HG03025 (cell line): Measurements from ENCODE around the gene AMIGO3.
"Not testable (repeated sequence)": the region's sequence is repeated elsewhere in the genome, so short reads cannot be mapped to it uniquely, and the experiment has no call there.

ENCODE experiments used
- ATAC-seq: cut with Tn5 transposase; IDR thresholded peaks from one replicate; pipeline ENCODE4 v1.9.1; 2021; ENCODE audit warnings: mild to moderate bottlenecking, moderate library complexity; ENCODE audit not compliant: unreplicated experiment, low FRiP score

The AMIGO3 gene

DNA sequence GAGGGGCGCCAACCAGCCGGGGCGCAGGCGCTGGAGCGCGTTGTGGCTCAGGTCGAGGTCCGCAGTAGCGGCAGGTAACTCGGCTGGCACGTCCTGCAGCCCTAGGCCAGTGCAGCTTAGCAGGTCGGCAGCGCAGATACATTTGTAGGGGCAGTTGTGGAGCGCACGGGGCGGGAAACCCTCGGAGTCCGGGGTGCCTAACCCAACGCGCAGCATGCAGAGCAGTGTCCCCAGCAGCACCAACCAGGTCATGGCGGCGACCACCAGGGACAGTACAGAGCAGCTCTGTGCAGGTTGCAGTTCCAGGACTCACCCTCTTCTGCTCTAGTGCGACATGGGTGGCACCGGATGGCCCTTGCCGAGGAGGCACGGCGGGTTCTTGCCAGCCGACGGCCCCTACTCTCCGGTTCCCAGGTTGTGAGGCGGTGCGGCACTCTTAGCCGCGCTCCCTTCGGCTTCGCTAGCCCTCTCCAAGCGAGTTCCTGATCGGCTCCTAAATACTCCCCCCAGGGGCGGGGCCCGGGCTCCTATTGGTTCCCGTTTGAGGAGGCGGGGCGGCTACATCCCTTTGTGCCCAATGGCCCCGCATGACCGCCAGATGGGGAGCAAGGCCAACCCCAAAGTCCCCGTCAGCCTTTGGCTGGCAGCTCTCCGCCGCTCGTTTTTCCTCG lies at the start of gene AMIGO3:
Gene AMIGO3 (minus strand): TSS at position 471 of the 671 bp plus-strand sequence. CDS start 219 bp downstream, at position 252.
- ATAC-seq = peak; percentile 43

- no peak for ATAC-seq
Measured at GRCh38 chr3:49763981-49764380, 44.5 kb upstream of the AMIGO3 start.

DNA sequence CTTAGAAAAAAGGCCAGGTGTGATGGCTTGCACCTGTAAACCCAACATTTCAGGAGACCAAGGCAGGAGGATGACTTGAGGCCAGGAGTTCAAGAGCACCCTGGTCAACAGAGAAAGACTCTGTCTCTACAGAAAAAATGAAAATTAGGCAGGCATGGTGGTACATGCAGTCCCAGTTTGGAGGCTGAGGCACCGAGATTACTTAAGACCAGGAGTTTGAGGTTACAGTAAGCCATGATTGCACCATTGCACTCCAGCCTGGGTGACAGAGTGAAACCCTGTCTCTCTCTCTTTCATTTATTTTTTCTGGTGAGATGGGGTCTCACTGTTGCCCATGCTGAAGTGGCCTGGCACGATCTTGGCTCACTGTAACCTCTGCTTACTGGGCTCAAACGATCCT lies 42.2 kb upstream of the AMIGO3 start:
- ATAC-seq = no peak

GRCh38 chr3:49759226-49759625 lies 39.7 kb upstream of the AMIGO3 start:
- no peak for ATAC-seq

DNA sequence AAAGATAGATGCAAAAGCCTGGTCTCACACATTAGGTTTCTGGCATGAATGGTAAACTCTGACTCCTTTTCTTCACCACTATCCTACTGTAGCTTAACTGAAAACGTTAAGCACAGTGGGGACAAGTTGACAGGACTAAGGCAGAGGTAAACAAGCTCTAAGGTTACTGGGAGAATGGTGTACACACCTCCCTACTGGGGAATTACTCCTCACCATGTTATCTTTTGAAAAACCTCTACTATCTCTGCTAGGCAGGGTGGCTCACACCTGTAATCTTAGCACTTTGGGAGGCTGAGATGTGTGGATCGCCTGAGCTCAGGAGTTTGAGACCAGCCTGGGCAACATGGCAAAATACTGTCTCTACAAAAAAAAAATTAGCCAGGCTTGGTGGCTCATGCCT lies 37.7 kb upstream of the AMIGO3 start:
- ATAC-seq = no peak

GRCh38 chr3:49756036-49756435 lies 36.6 kb upstream of the AMIGO3 start:
- no peak for ATAC-seq

- no peak for ATAC-seq
Measured at GRCh38 chr3:49754536-49754935, 35.1 kb upstream of the AMIGO3 start.

DNA sequence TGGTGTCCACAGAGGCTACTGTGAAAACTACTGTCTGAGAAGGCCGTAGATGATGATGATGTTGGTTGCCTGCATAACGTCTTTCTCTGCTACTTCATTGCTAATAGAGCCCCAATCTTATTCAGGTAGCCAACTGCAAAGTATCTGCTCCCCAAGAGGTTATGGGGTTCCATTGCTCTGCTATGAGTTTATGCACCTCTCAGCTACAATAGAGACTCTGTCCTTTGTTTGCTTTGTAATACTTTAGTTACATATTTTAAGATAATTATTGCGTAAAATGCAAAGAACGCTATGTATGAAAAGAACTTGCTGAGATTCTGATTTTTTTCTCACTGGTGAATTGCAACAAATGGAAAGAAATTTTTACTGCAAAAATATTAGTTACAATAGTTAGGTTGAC lies 32.0 kb upstream of the AMIGO3 start:
- ATAC-seq = no peak

GRCh38 chr3:49750056-49750455 lies 30.6 kb upstream of the AMIGO3 start:
- no peak for ATAC-seq

- ATAC-seq = not testable (repeated sequence)
Measured at GRCh38 chr3:49748874-49749273, 29.4 kb upstream of the AMIGO3 start.

DNA sequence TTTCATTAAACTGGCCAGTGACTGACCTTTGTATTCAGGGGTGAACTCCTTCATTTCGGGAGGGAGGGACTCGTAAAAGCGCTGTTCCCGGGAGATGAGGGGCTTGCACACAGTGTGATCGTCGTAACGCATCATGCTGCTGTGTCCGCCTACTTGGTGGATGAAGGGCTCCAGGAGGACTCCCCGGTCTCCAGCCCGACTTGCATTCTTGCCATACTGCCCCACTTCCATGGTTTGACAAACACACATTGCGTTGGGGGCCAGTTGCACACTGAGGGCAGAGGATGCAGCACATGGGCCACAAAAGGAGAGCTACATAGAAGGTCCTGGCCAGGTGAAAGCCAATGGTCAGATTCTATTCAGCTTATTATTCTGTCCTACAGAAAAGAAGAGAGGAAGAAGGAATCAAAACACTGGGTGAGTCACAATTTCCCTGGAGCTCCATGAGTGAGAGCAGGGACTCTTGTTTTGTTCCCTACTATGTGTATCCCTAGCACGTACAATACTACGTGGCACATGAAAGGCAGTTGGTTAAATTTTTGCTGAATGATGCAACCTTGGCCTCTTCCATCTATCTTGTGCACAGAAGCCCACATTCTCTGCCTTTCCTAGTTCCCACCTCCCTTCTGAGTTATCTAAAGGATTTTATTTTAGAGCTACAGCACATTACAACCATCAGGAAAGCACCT lies 28.5 kb upstream of the AMIGO3 start:
- ATAC-seq = no peak

DNA sequence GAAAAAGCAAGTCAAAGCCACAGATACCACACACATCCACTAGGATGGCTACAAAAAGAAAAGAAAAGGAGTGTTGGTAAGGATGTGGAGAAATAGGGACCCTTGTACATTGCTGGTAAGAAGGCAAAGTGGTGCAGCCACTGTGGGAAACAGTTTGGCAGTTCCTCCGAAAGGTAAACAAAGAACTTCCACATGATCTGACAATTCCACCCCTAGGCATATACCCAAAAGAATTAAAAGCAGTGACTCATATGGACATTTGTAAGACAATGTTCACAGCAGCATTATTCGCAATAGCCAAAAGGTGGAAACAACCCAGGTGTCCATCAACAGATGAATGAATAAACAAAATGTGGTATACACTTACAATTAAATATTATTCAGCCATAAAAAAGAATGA lies 26.5 kb upstream of the AMIGO3 start:
- ATAC-seq = no peak

DNA sequence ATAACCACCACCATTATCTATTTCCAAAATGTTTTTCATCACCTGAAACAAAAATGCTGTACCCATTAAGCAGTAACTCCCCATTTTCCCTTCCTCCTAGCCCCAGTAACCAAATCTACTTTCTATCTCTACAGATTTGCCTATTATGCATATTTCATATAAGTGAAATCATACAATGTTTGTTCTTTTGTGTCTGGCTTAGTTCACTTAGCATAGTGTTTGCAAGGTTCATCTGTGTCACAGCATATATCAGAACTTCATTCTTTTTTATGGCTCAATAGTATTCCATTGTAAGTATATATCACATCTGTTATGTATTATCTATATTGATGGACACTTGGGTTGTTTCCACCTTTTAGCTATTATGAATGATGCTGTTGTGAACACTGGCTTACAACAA lies 20.9 kb upstream of the AMIGO3 start:
- no peak for ATAC-seq

DNA sequence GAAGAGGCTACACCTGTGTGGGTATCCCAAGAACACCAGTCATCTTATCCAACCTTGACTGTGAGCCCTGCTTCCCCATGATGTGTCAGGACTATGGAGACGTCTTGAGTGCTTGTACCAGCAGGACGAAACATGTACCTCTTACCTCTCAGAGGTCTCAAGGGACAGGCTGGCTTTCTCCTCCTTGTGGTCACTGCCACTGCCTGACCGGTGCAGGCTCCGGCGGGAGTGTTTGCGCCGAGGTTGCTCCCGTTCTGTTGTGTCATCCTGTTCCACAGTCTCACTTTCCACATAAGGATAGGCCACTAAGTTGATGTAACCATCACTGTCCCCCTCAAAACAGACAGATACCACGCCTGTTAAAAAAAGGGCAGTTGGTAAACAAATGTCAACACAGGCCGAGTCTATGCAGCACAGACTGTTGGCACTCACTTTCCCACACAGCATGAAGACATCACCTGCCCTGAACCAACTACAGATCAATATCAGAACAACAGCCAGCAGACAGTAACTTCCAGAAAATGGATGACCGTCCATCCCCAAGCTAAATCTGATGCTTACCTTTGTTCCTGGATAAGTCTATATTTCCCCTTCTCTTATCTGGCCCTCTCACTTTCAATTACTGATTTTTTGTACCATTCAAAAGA lies 18.7 kb upstream of the AMIGO3 start:
- ATAC-seq = no peak

DNA sequence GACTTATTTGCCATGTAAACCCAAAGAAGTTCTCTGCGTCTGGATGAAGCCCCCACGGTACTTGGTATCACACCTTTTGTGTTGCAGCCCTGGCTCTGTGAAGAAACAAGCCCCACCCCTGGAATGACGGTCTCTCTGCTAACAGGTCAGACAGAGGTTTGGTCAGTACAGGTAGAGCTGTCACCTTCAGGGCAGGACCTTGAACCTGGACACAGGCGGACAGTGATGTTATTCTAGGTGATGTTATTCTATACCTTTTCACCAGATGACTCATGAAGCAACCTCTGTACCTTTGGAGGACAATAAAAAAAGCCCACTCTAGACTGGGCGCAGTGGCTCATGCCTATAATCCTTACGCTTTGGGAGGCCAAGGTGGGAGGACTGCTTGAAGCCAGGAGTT lies 15.3 kb upstream of the AMIGO3 start:
- no peak for ATAC-seq

GRCh38 chr3:49733551-49733950 lies 14.1 kb upstream of the AMIGO3 start:
- no peak for ATAC-seq

DNA sequence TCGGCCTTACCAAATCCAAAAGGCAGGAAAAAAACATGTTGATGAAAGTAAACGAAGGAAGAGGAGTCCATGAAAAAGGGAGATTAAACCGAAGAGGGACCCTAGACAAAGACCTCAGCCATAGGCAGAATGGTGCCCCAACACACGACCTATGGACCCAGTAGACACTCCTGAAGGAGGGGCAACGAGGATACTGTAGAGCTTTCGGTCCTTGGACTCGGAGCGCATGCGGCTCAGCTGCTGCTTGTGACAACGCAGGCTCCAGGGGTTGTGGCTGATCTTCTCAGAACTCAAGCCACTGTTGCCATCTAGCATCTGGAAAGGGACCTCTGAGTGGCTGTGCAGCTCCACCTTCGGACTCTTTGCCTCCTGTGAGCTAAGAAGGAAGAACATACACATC lies 13.1 kb upstream of the AMIGO3 start:
- no peak for ATAC-seq

- no peak for ATAC-seq
Measured at GRCh38 chr3:49729966-49730609, 10.6 kb upstream of the AMIGO3 start.

GRCh38 chr3:49727924-49728361 lies 8.5 kb upstream of the AMIGO3 start:
- ATAC-seq = no peak

DNA sequence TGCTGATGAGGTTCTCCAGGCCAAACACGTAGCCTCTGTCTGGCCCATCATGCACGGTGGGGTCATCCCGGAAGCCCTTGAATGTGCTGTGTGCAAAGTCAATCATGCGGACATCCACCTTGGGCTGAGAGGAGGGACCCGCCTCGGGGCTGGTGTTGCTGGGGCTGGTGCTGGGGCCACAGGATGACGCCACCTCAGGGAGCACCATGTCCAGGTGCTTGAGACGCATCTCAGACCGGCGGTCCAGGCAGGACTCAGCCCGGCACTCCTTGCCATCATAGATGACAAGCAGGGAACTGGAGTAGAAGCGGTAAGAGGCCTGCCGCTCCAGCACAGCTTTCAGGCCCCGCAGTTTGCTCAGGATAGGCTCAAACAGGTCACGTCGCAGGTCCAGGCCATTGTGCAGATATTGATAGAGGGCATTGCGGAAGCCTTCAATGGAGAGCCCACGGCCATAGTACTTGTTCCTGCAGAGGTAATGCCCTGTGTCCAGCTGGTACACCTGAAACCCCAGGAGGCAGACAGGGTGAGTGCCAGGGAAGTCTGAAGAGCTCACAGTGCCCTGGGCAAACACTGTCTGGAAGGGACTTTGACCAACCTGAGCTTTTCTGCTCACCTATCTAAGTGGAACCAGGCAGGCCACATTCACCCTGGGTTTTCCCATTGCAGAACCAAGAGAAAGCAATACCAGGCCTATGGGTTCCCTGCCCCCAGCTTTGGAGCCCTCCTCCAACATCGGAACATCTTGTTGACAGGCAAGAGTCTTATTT lies 7.9 kb upstream of the AMIGO3 start:
- no peak for ATAC-seq
